ENCODE results near the gene MGAM2.

MGAM2 gene

GRCh38 chr7:142130267-142130666 is 18.7 kb downstream of the MGAM2 start:
- H3K4me3 ChIP-seq (ENCODE audit: low read length) = no peak overlapping the region
- H3K27me3 ChIP-seq (ENCODE audit: control insufficient read depth, insufficient read depth, low read length) = no peaks in the 10 kb centered on the region
- peaks cover 14% of the 10 kb centered on the region for H3K4me1 ChIP-seq (ENCODE audit: control insufficient read depth, insufficient read depth, low read length)
- no peak overlapping the region for H3K9ac ChIP-seq (ENCODE audit: low read length)
- H3K9me3 ChIP-seq (ENCODE audit: control insufficient read depth, low read length) = no peaks in the 10 kb centered on the region
- no peaks in the 10 kb centered on the region for H3K36me3 ChIP-seq (ENCODE audit: control insufficient read depth, insufficient read depth, low read length)

DNA sequence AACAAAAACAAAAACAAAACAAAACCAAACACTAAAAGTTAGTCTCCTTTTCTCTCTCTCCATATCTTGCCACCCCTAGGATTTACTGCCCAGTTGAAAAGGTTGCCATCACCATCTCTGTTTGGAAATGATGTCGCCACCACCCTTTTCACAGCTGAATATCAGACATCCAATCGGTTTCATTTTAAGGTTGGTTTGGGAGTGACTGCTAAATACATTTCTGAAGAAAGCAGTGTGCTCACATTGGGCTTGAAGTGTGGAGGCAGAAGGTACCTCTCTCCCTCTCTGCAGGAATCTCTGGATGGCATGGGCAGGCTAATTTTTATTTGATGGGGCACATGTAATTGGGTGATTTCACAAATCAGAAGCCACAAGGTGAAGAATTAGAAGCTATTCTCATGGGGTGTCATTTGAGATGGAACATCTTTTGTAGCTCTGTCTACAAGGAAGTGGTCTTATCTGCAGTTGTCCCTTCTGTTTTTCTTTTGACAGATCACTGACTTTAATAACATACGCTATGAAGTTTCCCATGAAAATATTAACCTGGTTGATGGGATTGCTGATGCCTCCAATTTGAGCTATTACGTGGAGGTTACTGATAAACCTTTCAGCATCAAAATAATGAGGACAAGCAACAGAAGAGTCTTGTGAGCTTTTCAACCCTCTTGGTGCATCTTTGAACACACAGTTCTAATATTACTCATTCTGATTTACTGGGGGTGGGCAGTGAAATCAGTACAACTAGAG is 20.1 kb downstream of the MGAM2 start:
- Histone ChIP-seq H3K9me3 (ENCODE audit: control insufficient read depth, low read length) (no peaks in the 10 kb centered on the region), H3K27me3 (ENCODE audit: control insufficient read depth, insufficient read depth, low read length) (no peaks in the 10 kb centered on the region), H3K9ac (ENCODE audit: low read length) (no peak overlapping the region), H3K4me3 (ENCODE audit: low read length) (no peak overlapping the region), H3K4me1 (ENCODE audit: control insufficient read depth, insufficient read depth, low read length) (peaks cover 18% of the 10 kb centered on the region), H3K36me3 (ENCODE audit: control insufficient read depth, insufficient read depth, low read length) (no peaks in the 10 kb centered on the region)

DNA sequence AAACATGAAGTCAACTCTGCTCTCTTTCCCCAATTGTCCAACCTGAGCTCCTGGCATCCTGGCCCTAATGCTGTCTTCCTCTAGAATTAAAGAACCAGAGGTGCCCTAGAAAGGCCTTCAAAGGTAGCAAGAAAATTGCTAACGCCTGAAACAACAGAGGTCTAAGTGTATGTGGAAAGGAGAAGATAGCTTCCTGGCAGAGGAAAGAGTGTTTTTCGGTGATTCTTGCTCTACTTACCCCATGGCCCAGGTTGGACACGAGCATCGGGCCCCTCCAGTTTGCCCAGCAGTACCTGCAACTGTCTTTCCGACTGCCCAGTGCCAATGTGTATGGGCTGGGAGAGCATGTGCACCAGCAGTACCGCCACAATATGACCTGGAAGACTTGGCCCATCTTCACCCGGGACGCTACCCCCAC is 22.2 kb downstream of the MGAM2 start:
- Histone ChIP-seq H3K27me3 (ENCODE audit: control insufficient read depth, insufficient read depth, low read length) (no peaks in the 10 kb centered on the region), H3K9ac (ENCODE audit: low read length) (no peak overlapping the region), H3K4me1 (ENCODE audit: control insufficient read depth, insufficient read depth, low read length) (peaks cover 18% of the 10 kb centered on the region), H3K9me3 (ENCODE audit: control insufficient read depth, low read length) (no peaks in the 10 kb centered on the region), H3K4me3 (ENCODE audit: low read length) (no peak overlapping the region), H3K36me3 (ENCODE audit: control insufficient read depth, insufficient read depth, low read length) (no peaks in the 10 kb centered on the region)

DNA sequence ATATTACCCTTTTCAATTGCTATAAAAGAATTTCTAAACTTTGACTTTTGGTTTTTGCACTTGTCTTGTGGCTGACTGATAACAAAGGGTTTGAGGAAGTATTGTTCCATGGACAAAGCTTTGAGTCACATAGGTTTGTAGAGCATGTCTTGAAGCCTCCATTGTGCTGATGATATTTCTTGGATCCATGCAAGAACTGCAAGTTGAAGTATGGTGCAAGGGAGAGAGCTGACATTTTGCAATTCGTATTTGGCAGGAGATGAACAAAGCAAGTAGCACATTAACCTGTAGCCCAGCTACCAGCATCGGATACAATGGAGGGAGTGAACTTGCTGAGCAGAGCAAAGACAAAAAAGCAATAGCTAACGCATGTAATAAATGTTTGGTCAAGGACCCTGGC is 23.4 kb downstream of the MGAM2 start:
- H3K27me3 ChIP-seq (ENCODE audit: control insufficient read depth, insufficient read depth, low read length) = no peaks in the 10 kb centered on the region
- no peaks in the 10 kb centered on the region for H3K36me3 ChIP-seq (ENCODE audit: control insufficient read depth, insufficient read depth, low read length)
- H3K4me1 ChIP-seq (ENCODE audit: control insufficient read depth, insufficient read depth, low read length) = peaks cover 28% of the 10 kb centered on the region
- no peak overlapping the region for H3K9ac ChIP-seq (ENCODE audit: low read length)
- no peaks in the 10 kb centered on the region for H3K9me3 ChIP-seq (ENCODE audit: control insufficient read depth, low read length)
- no peak overlapping the region for H3K4me3 ChIP-seq (ENCODE audit: low read length)

- Histone ChIP-seq H3K36me3 (ENCODE audit: control insufficient read depth, insufficient read depth, low read length) (no peaks in the 10 kb centered on the region), H3K9me3 (ENCODE audit: control insufficient read depth, low read length) (no peaks in the 10 kb centered on the region), H3K9ac (ENCODE audit: low read length) (no peak overlapping the region), H3K27me3 (ENCODE audit: control insufficient read depth, insufficient read depth, low read length) (no peaks in the 10 kb centered on the region), H3K4me1 (ENCODE audit: control insufficient read depth, insufficient read depth, low read length) (peaks cover 28% of the 10 kb centered on the region), H3K4me3 (ENCODE audit: low read length) (no peak overlapping the region)
These were observed 27.5 kb downstream of the MGAM2 start for GRCh38 chr7:142138996-142139395.

DNA sequence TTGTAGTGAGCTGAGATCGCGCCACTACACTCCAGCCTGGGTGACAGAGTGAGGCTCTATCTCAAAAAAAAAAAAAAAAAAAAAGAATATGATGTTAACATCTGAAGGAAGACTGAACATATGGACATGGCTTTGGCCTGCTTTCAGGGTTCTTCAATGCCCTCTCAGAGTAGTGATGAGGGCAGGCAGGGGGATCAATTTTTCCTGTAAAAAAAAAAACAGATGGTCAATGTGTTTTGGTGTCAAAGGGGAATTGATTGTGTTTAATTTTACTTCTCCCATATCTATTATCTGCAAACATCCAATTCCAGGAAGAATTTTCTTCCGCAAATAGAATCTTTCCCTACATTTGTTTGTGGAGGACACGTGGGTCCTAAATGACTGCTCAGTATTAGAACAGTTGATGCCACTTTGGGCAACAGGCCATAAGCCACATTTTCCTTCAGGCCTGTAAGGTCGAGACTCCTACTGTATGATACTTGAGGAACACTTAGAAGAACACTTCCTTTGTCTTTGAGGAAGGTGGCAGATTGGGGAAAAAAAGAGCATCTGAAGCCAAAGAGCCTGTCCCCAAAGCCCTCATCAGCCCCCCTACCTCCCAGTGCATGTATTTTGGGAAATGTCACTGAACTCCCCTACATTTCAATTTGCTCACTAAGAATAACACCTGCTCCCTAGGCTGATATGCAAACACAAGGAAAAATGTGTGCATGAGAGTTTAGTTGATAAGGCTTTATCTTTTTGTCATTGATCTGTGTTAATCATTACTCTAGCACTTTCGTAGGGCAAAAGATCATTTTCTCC is 28.3 kb downstream of the MGAM2 start:
- H3K4me1 ChIP-seq (ENCODE audit: control insufficient read depth, insufficient read depth, low read length) = peaks cover 26% of the 10 kb centered on the region
- no peaks in the 10 kb centered on the region for H3K36me3 ChIP-seq (ENCODE audit: control insufficient read depth, insufficient read depth, low read length)
- H3K9me3 ChIP-seq (ENCODE audit: control insufficient read depth, low read length) = no peaks in the 10 kb centered on the region
- H3K9ac ChIP-seq (ENCODE audit: low read length) = no peak overlapping the region
- no peaks in the 10 kb centered on the region for H3K27me3 ChIP-seq (ENCODE audit: control insufficient read depth, insufficient read depth, low read length)
- no peak overlapping the region for H3K4me3 ChIP-seq (ENCODE audit: low read length)

- peaks cover 22% of the 10 kb centered on the region for H3K4me1 ChIP-seq (ENCODE audit: control insufficient read depth, insufficient read depth, low read length)
- no peaks in the 10 kb centered on the region for H3K9me3 ChIP-seq (ENCODE audit: control insufficient read depth, low read length)
- no peaks in the 10 kb centered on the region for H3K27me3 ChIP-seq (ENCODE audit: control insufficient read depth, insufficient read depth, low read length)
- H3K4me3 ChIP-seq (ENCODE audit: low read length) = no peak overlapping the region
- no peaks in the 10 kb centered on the region for H3K36me3 ChIP-seq (ENCODE audit: control insufficient read depth, insufficient read depth, low read length)
- no peak overlapping the region for H3K9ac ChIP-seq (ENCODE audit: low read length)
These were observed 29.0 kb downstream of the MGAM2 start for GRCh38 chr7:142140401-142140959.

DNA sequence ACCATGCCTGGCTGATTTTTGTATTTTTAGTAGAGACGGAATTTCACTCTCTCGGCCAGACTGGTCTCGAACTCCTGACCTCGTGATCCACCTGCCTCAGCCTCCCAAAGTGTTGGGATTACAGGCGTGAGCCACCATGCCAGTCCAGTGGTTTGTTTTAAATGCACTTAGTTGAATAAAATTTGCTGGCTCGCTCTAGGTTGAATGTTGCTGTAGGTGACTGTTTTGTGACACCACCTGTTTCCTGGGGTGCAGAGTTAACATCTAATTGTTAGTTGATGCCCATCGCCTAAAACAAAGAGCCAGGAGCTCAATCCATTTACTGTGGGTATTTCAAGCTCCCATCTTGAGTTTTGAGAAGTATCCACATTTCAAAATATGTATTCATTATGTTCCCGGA is 31.2 kb downstream of the MGAM2 start:
- H3K4me3 ChIP-seq (ENCODE audit: low read length) = no peak overlapping the region
- no peaks in the 10 kb centered on the region for H3K27me3 ChIP-seq (ENCODE audit: control insufficient read depth, insufficient read depth, low read length)
- no peaks in the 10 kb centered on the region for H3K9me3 ChIP-seq (ENCODE audit: control insufficient read depth, low read length)

GRCh38 chr7:142146124-142146523 is 34.6 kb downstream of the MGAM2 start:
- Histone ChIP-seq H3K27me3 (ENCODE audit: control insufficient read depth, insufficient read depth, low read length) (no peaks in the 10 kb centered on the region), H3K4me1 (ENCODE audit: control insufficient read depth, insufficient read depth, low read length) (no peaks in the 10 kb centered on the region), H3K9ac (ENCODE audit: low read length) (no peak overlapping the region), H3K36me3 (ENCODE audit: control insufficient read depth, insufficient read depth, low read length) (no peaks in the 10 kb centered on the region), H3K9me3 (ENCODE audit: control insufficient read depth, low read length) (no peaks in the 10 kb centered on the region), H3K4me3 (ENCODE audit: low read length) (no peak overlapping the region)

More for the DNA sequence above, 31.2 kb downstream of the MGAM2 start:
- no peak overlapping the region for H3K9ac ChIP-seq (ENCODE audit: low read length)
- no peaks in the 10 kb centered on the region for H3K36me3 ChIP-seq (ENCODE audit: control insufficient read depth, insufficient read depth, low read length)
- H3K4me1 ChIP-seq (ENCODE audit: control insufficient read depth, insufficient read depth, low read length) = peaks cover 19% of the 10 kb centered on the region

- H3K9ac ChIP-seq (ENCODE audit: low read length) = no peak overlapping the region
- peaks cover 16% of the 10 kb centered on the region for H3K4me1 ChIP-seq (ENCODE audit: control insufficient read depth, insufficient read depth, low read length)
- H3K27me3 ChIP-seq (ENCODE audit: control insufficient read depth, insufficient read depth, low read length) = no peaks in the 10 kb centered on the region
- no peaks in the 10 kb centered on the region for H3K36me3 ChIP-seq (ENCODE audit: control insufficient read depth, insufficient read depth, low read length)
- H3K4me3 ChIP-seq (ENCODE audit: low read length) = no peak overlapping the region
- no peaks in the 10 kb centered on the region for H3K9me3 ChIP-seq (ENCODE audit: control insufficient read depth, low read length)
These were observed 38.8 kb downstream of the MGAM2 start for GRCh38 chr7:142150356-142150755.

GRCh38 chr7:142150869-142151268 is 39.4 kb downstream of the MGAM2 start:
- Histone ChIP-seq H3K4me1 (ENCODE audit: control insufficient read depth, insufficient read depth, low read length) (peaks cover 16% of the 10 kb centered on the region), H3K36me3 (ENCODE audit: control insufficient read depth, insufficient read depth, low read length) (no peaks in the 10 kb centered on the region), H3K27me3 (ENCODE audit: control insufficient read depth, insufficient read depth, low read length) (no peaks in the 10 kb centered on the region)

DNA sequence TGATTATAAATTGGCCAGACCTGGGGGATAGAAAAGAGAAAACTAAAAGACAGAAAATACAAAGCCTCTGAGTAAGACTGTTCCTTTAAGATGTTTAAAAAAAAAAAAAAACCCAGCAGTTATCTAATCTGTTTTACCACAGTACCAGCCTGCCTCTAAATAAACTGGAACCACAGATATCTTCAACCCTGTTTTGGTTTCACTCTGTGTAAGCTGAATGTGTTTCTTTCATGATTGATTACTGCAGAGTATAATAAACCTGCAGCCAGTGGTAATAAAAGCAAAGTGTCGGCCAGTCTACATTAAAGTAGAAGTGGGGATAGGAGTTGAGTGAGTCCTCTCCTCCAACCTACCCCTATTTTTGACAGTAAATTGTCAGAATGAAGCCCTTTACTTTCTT is 40.6 kb downstream of the MGAM2 start:
- Histone ChIP-seq H3K9ac (ENCODE audit: low read length) (no peak overlapping the region), H3K36me3 (ENCODE audit: control insufficient read depth, insufficient read depth, low read length) (no peaks in the 10 kb centered on the region), H3K27me3 (ENCODE audit: control insufficient read depth, insufficient read depth, low read length) (no peaks in the 10 kb centered on the region), H3K4me3 (ENCODE audit: low read length) (no peak overlapping the region), H3K4me1 (ENCODE audit: control insufficient read depth, insufficient read depth, low read length) (peaks cover 16% of the 10 kb centered on the region), H3K9me3 (ENCODE audit: control insufficient read depth, low read length) (no peaks in the 10 kb centered on the region)

More at GRCh38 chr7:142150869-142151268, 39.4 kb downstream of the MGAM2 start:
- no peak overlapping the region for H3K4me3 ChIP-seq (ENCODE audit: low read length)
- H3K9ac ChIP-seq (ENCODE audit: low read length) = no peak overlapping the region
- H3K9me3 ChIP-seq (ENCODE audit: control insufficient read depth, low read length) = no peaks in the 10 kb centered on the region

Measured in mucosa of stomach (tissue), 1 donor.